NB4 (cell line): Measurements from ENCODE around the gene UPK3B.
A peak's percentile ranks its signal among the peaks of the same experiment; 100 is the strongest.
"Not testable (repeated sequence)": the region's sequence is repeated elsewhere in the genome, so short reads cannot be mapped to it uniquely, and the experiment has no call there.

Source experiments
- DNase-seq: peaks from one replicate; pipeline ENCODE4 v3.0.0; 2010; ENCODE audit warnings: low read depth
- H3K4me3 ChIP-seq: one replicate; pipeline ENCODE4 v1.5.1; 2011; ENCODE audit warnings: mild to moderate bottlenecking, low read depth, low read length, moderate library complexity
- MAX ChIP-seq: IDR thresholded peaks from 2 replicates; pipeline ENCODE4 v1.6.1; 2011; ENCODE audit warnings: low read depth, low read length
- MYC ChIP-seq: IDR thresholded peaks from 2 replicates; pipeline ENCODE4 v1.6.1; 2011; ENCODE audit warnings: low read depth, low read length
- POLR2A ChIP-seq: IDR thresholded peaks from 2 replicates; pipeline ENCODE4 v1.6.1; 2011; ENCODE audit warnings: mild to moderate bottlenecking; ENCODE audit not compliant: insufficient read length; ENCODE audit errors: extremely low read depth
- TF ChIP-seq, protein P1 (sequence below): IDR thresholded peaks from one replicate; pipeline ENCODE4 v1.5.1; 2012; ENCODE audit warnings: low read depth, low read length

Gene UPK3B

DNA sequence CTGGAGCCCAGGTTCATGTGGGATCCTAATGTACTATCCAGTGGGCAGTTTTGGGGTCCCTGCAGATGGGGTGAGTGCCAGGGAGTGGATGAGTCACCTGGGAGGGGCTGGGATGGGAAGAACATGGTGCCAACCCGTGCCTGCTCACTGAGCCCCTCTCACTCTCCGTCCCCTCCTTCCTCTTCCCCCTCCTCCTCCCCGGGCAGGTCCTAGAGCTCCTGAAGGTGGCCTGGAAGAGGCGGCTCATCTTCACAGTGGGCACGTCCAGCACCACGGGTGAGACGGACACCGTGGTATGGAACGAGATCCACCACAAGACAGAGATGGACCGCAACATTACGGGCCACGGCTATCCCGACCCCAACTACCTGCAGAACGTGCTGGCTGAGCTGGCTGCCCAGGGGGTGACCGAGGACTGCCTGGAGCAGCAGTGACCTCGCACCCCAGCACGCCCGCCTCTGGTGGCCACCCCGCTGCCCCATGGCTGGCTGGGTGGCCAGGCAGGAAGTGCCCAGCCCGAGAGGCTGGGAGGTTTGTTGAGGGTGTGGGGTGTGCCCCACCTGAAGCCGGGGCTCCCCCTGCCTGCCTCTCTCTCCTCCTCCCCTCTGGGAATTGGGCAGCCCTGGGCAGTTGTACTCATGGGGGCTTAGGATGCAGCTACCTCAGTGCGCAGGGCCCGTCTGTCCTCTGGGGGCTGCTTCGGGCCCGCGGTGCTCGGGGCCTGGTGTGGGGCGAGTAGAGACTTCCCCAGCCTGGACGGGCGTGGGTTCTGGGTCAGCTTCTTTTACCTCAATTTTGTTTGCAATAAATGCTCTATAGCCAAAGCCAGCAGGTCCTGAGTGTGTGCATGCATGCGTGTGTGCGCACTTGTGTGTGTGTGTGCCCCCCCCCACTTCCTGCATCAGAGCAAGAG, 4.9 kb upstream of the UPK3B start:
- DNase-seq, result peak; percentile 5
- TF ChIP-seq MAX (no peak), MYC (no peak), POLR2A (no peak)
- TF ChIP-seq, protein P1, sequence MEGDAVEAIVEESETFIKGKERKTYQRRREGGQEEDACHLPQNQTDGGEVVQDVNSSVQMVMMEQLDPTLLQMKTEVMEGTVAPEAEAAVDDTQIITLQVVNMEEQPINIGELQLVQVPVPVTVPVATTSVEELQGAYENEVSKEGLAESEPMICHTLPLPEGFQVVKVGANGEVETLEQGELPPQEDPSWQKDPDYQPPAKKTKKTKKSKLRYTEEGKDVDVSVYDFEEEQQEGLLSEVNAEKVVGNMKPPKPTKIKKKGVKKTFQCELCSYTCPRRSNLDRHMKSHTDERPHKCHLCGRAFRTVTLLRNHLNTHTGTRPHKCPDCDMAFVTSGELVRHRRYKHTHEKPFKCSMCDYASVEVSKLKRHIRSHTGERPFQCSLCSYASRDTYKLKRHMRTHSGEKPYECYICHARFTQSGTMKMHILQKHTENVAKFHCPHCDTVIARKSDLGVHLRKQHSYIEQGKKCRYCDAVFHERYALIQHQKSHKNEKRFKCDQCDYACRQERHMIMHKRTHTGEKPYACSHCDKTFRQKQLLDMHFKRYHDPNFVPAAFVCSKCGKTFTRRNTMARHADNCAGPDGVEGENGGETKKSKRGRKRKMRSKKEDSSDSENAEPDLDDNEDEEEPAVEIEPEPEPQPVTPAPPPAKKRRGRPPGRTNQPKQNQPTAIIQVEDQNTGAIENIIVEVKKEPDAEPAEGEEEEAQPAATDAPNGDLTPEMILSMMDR, result no peak

DNA sequence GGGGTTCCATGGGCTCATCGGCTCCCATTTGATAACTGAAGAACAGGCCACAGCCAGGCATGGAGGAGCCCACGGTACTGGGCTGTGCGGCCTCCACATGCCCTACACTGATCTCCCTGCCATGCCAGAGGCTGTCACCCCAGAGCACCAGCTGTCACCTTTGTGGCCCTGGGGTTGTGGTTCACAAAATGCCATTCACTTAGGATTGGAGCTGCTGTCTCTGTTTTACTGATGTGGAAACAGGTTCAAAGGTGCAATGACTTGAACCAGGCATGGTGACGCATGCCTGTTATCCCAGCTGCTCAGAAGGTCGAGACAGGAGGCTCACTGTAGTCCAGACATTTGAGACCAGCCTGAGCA, 4.3 kb upstream of the UPK3B start:
- peak; percentile 5 for DNase-seq
- TF ChIP-seq MAX, result no peak
- TF ChIP-seq MYC, result no peak
- TF ChIP-seq, protein P1, result no peak
- no peak for TF ChIP-seq POLR2A
- H3K4me3 ChIP-seq, result no peak overlapping the region

More for the DNA sequence above, 4.9 kb upstream of the UPK3B start:
- no peak overlapping the region for H3K4me3 ChIP-seq

GRCh38 chr7:76506643-76507042, 3.7 kb upstream of the UPK3B start:
- peak; percentile 0 for DNase-seq
- H3K4me3 ChIP-seq, result not testable (repeated sequence)

GRCh38 chr7:76507723-76508406, 2.5 kb upstream of the UPK3B start:
- TF ChIP-seq MAX, result peak; percentile 39; the same call in 1 of the 2 replicates
- no peak for TF ChIP-seq POLR2A
- no peak overlapping the region for H3K4me3 ChIP-seq
- DNase-seq, result peak; percentile 73

DNA sequence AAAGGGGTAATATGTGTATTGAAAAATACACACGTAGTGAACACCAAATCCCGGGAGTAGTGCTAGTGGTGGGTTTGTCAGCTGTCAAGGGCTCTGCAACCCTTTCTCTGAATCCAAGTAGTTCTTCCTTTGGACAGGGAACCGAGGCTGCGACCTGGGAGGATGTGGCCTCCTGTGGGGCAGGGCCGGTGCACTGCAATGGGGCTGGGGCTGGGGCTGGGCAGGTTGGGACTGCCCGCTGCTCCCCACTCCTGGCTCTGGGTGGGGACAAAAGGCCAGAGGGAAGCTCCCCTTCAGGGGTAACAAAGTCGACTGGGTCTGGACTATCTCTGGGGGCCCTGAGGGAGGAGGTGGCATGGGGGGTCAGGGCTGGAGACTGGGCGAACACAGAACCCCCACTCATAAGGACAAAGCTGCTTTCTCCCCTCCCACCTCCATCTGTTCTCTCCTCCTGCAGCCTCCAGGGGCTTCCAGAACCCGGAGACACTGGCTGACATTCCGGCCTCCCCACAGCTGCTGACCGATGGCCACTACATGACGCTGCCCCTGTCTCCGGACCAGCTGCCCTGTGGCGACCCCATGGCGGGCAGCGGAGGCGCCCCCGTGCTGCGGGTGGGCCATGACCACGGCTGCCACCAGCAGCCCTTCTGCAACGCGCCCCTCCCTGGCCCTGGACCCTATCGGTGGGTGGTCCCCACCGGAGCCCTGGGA, 1.0 kb downstream of the UPK3B start:
- H3K4me3 ChIP-seq, result not testable (repeated sequence)
- peak; percentile 0 for DNase-seq

GRCh38 chr7:76511911-76512885, 1.8 kb downstream of the UPK3B start:
- H3K4me3 ChIP-seq, DNase-seq: not testable (repeated sequence)

GRCh38 chr7:76512941-76513816, 2.8 kb downstream of the UPK3B start:
- peak; percentile 61 for DNase-seq
- H3K4me3 ChIP-seq, result no peak overlapping the region
- TF ChIP-seq, protein P1, result peak; percentile 39
- TF ChIP-seq MYC, result no peak
- TF ChIP-seq MAX, result peak; percentile 22; the same call in 1 of the 2 replicates
